Activated CD4-positive, CD25-positive, alpha-beta regulatory T cell treated with anti-CD3 and anti-CD28 coated beads, Interleukin-2, amount 50 U/mL, for 72 hours (primary cell): ENCODE data around the gene SUSD3.
A peak's percentile ranks its signal among the peaks of the same experiment; 100 is the strongest.
"Not testable (repeated sequence)": the region's sequence is repeated elsewhere in the genome, so short reads cannot be mapped to it uniquely, and the experiment has no call there.

ENCODE experiments used
- DNase-seq: peaks from one replicate; pipeline ENCODE4 v3.0.0; 2021

SUSD3 gene

GRCh38 chr9:93094658-93095204 is 36.2 kb downstream of the SUSD3 start:
- DNase-seq = no peak

DNA sequence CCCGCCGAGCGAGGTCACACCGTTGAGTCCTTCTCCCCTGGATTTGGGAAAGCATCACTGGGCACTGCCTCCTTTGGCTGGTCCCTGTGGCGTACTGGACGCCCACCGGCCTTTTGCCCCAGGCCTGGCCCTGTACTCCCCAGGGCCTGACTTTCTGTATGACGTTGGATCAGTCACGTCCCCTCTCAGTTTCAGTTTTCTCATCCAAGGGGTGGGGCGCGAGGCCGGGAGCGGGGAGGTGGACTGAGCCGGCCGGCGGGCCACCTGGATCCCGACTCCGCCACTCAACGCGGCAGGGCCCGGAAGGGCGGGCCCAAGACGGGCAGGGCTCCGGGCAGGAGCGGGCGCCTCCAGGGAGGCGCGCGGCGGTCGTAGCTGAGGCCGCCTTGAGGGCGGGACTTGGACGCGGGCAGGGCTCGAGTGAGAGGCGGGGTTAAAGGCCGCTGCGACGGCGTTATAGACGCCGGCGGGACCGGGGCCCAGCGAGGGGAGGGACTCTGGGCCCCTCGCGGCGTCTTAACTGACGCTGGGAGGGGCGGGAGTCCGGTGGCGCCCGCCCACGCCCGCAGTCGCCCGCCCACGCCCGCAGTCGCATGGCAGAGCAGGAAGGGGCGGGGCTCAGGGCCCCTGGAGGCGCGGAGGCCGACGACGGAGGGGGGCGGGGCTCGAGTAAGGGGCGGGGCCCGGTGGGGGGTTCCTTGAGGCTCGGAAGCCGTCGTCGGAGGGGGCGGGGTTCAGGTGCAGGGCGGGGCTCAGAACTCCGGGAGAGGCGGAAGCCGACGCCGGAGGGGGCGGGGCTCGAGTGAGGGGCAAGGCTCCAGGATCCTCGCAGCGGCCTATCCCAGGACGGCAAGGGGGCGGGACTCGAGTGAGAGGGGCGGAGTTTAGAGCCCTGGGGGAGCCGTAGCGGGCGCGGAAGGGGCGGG is 37.0 kb downstream of the SUSD3 start:
- peak; percentile 100 for DNase-seq

DNA sequence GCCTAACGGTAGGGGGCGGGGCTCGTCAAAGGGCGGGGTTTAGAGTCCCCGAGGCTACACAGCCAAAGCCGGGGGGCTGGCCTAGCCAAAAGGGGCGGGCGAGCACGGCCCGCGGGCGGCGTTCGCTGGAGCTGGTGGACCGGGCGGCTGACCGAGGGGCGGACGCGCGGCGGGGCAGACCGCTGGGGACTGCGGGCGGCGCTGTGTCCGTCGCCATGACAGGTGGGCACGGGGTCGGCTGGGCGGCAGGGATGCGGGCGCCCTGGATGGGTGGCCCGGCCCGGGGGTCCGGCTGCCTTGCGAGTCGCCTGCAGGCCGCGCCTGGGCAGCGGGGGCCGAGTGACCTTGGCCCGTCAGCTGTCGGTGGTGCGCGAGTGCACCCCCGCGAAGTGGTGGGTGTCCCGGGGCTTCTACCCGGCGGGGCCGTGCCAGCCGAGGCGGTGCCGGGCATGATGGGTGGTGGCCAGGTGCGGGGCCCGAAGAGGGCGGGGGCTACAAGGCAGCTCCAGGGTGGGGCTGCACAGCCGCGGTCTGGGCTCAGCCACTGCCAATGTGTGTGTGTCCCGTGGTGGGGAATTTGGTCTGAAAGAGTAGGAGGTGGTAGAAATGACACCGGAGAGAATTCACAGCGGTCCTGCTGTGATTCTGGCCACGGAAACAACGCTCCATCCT is 37.8 kb downstream of the SUSD3 start, which contains the start of gene CARD19:
CARD19 (plus strand) TSS at position 87 of the 672 bp plus-strand sequence; CDS start at position 216, 129 bp downstream.
- DNase-seq = no peak

GRCh38 chr9:93096811-93097382 is 38.4 kb downstream of the SUSD3 start:
- DNase-seq = no peak

- DNase-seq = no peak
Observed at GRCh38 chr9:93097511-93098201, 39.2 kb downstream of the SUSD3 start.

- peak; percentile 71 for DNase-seq
Observed at GRCh38 chr9:93098236-93098946, 39.9 kb downstream of the SUSD3 start.

DNA sequence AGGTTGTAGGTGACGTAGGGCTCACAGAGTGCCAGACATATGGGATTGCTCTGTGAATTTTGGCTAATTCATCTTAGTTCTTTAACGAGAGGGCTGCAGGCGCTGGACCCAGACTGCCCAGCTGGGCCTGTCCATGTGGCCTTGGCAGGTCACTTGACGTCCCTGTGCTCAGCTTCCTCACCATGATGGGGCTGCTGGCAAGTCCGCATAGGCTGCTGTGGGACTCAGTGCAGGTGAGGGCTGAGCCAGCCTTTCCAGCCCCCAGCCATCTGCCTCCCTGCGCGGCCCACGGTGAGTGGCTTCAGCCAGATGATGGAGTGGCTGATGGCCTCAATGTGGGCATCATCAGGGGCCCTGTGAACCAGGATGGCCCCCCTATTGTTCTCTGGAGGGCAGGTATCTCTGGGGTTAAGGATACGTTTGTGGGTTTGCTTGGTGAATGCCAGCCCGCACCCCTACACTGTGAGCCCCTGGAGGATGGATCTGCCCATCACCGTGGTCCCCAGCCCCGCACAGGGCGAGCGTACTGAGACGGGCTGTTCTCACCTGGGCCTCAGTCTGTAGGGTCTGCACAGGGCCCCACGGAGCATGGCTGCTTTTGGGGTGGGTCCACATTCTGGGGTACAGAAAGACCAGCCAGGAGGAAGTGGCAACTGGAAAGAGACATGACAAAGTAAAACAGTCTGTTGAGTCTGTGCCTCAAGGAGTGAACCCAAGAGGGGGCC is 41.2 kb downstream of the SUSD3 start:
- no peak for DNase-seq

DNA sequence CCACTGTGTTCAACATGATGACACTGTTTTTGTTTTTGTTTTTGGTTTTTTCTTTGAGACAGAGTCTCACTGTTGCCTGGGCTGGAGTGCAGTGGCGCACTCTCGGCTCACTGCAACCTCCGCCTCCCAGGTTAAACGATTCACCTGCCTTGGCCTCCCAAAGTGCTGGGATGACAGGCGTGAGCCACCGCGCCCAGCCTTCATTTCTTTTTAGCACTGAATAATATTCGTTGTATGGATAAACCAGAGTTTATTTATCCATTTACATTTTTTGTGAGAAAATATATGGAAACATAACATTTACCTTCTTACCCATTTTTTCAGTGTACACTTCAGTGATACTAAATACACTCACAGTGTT is 41.8 kb downstream of the SUSD3 start:
- no peak for DNase-seq

DNA sequence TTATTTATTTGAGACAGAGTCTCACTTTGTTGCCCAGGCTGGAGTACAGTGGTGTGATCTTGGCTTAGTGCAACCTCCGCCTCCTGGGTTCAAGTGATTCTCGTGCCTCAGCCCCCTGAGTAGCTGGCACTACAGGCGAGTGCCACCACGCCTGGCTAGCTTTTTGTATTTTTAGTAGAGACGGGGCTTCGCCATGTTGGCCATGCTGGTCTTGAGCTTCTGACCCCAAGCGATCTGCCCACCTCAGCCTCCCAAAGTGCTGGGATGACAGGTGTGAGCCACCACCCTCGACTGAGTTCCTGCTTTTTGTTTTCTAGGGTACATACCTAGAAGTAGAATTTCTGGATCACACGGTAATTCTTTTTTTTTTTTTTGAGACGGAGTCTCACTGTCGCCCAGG is 42.6 kb downstream of the SUSD3 start:
- not testable (repeated sequence) for DNase-seq

DNA sequence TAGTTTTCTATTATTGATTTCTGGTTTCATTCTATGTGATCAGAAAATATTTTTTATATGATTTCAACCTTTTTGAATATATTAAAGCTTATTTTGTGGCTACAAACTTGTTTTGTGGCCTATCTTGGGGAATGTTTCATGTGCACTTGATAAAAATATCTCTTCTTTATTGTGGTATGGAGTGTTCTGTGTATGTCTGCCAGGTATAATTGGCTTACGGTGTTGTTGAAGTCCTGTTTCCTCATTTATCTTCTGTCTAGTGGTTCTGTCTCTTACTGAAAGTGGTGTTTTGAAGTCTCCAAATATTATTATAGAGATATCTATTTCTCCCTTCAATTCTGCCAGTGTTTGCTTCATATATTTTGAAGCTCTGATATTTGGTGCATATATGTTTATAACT is 47.1 kb downstream of the SUSD3 start:
- DNase-seq = no peak

GRCh38 chr9:93107151-93107824 is 48.8 kb downstream of the SUSD3 start:
- DNase-seq = no peak

GRCh38 chr9:93107825-93108161 is 49.3 kb downstream of the SUSD3 start:
- DNase-seq = no peak

DNA sequence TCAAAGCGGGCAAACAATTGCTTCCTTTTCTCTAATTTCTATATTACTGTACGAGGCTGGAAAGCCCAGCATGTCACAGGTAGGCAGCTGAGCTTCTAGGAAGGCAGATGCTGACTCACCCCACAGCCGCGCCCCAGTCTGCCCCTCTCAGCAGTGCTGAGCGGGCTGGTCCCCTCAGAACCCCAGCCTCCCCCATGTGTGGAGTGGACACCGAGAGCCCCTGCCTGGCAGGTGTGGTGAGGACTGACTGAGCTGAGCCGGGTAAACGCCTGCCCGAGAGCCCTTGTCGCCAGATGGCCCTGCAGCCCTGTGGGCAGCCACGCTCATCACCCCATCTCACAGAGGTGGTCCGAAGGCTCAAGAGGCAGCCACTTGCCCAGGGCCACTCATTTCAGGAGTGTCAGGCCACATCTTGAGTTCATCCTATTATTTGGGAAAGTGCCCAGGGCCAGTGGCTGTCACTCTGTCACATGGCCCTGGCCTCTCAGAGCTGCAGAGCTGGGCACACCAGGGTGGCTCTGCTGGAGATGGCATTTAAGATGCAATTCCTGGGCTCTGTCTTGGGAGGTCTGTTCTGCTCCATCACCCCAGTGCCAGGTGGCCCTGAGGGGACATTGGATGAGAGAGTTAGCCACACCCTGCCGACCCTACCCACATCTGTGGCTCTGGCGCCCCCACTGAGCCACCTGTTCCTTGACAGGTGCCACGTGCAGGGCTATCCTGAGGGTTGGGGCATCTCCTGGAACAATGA is 50.0 kb downstream of the SUSD3 start:
- DNase-seq = no peak

DNA sequence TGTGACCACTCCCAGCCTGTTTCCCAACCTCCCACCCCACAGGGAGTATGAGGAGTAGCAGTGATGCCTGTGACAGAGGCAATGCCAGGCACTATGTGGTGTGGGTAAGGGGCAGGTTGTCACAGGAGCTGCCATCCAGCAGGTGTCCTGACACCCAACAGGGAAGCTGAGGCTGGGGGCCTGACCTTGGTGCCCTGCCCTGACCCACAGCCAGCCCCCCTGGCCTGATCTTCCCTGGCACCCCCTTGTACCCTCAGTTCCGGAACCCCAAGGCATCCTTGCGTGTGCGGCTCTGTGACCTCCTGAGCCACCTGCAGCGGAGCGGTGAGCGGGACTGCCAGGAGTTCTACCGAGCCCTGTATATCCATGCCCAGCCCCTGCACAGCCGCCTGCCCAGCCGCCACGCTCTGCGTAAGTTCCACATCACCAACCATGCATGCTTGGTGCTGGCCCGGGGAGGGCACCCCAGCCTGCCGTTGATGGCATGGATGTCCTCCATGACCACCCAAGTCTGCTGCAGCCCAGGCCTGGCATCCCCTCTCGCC is 51.9 kb downstream of the SUSD3 start:
- DNase-seq = no peak

- DNase-seq = no peak
Observed at GRCh38 chr9:93111001-93111370, 52.5 kb downstream of the SUSD3 start.

- DNase-seq = no peak
Observed at GRCh38 chr9:93111371-93112115, 53.0 kb downstream of the SUSD3 start.

DNA sequence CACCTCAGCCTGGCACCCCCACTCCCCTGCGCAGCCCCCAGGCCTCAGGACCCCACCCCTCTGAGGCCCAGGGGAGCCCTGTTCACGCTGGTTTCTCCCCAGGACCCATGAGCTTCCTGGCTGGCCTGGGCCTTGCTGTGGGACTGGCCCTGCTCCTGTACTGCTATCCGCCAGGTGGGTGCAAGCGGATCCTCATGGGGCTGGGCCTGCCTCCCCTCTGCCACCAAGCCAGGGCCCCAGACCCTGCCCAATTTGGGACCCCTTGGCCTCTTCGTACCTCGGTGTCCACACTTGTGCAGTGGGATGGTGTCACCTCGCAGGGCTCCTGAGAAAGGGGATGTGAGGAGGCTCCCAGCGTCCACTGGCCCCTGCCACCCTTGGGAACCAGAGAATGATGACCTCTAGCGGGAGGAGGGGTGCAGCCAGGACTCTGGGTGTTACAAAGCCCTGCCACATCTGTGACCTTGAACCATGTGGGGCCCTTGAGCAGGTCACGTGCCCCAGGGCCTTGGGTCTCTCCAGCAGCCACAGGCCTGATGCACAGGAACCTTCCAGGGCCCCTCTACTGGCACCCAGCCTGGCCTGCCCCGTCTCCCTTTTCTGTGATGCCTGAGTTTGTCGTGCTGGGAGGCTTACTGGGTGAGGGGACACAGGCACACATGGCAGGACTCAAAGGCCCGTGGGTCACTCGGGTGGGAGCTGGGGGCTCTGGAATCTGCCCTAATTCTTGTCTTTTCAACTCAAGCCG is 53.8 kb downstream of the SUSD3 start:
- no peak for DNase-seq

DNA sequence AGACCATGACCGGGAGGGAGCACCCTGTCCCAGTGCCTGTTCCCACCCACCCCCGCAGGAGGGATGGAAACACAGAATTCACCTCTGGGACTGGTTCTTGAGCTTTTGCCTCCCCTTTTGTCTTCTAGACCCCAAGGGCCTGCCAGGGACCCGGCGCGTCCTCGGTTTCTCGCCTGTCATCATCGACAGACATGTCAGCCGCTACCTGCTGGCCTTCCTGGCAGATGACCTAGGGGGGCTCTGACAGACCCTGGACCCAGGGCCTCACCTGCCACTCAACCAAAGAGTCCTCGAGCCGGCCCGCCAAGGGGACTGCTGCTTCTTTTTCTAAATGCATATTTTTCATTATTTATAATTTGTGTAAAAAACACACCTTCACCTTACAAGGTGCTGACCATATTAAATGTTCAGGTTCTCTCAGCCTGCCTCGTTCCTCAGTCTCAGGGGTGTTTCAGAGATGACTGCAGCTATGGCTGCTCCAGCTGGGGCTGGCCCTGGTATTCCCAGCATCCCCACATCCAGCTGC is 54.4 kb downstream of the SUSD3 start:
- no peak for DNase-seq
